TTC549 (cell line): ENCODE results near the gene AKT2.

ENCODE experiments used
- FAIRE-seq: peaks from 2 replicates; lab custom pipeline; 2012; peaks lifted over from hg19 to GRCh38; lab: Jason Lieb, UNC

AKT2 gene

DNA sequence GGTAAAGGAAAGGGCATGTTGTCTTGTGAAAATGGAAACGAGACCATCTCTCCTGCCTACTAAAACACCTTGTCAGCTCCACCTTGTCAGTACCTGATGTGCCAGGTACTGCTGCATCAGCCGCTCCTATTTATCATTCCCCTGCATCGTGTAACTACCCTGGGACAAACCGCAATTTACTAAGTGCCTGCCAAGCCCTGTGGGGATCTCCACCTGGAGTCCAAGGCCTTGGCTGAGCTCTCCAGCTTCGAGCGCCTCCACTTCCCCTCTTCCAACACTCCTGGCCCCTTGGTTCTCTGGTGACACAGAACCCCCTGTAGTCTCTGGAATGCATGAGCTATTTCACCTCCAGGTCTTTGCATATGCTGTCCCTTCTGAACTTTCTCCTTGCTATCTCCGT lies 32.8 kb downstream of the AKT2 start:
- no peak for FAIRE-seq

DNA sequence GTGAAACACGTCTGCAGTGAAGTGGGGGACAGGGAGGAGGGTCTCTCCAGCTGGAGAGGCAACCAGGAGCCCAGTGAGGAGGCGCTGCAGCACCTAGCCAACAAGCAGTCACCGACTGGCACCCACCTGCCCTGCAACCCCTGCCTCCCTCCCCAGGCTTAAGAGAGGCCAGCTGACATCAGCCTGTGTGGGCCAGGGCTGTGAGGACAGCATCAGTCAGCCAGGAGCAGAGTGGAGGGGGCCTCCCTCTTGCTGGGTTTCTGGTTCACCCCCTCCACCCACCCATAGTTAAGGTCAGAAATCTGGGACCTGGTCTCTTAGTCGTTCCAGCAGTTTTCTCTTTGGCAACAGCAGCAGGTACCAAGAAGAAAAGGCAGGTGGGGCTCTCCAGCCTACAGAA lies 33.2 kb downstream of the AKT2 start:
- FAIRE-seq = no peak

DNA sequence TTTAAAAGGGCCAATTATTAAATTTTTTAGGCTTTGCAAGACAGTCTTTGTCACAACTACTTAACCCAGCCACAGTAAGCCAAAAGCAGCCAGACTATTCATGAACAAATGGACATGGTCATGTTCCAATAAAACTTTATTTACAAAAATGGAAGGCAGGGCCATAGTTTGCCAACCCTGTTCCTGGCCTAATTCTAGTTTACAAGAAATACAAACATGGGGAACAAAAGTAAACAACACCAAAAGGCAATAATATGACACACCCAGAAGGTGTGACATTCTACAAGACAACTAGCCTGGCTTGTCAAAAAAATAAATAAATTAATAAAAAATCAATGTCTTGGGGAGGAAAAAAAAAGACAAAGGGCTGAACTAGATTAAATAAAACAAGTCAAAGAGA lies 33.9 kb downstream of the AKT2 start:
- FAIRE-seq = no peak

DNA sequence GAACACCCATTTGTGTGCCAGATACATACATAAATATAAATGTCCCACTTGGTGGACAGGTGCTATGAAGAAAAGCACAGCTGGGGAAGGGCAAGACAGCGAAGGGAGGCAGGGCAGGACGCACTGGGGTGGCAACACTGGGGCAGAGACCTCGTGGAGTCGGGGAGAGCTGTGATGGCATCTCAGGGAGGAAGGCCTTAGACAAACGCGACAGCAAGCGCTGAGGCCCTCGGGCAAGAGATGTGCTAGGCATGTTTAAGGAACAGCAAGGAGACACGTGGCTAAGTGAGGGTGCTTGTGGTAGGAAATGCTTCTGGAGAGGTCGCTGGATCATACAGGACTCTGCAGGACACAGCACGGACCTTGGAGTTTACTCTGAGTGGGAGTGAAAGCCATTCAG lies 35.4 kb downstream of the AKT2 start:
- no peak for FAIRE-seq

DNA sequence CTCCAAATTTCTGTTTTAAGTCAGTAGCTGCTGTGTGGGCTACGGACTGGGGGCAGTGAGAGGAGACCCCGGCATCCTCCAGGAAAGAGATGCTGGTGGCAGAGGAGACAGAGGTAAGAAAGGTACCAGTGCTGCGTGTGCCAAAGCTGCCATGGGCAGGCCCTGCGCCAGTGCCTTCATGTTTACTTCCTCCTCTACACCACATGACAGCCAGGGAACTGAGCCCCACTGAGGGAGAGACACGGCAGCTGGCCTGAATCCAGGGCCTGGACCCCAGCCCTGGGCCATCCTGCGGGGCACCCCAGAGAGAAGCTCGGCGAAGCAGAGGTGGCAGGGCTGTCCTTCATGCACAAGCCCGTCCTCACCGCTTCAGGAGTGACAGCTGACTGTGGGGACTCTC lies 35.9 kb downstream of the AKT2 start:
- FAIRE-seq = no peak

DNA sequence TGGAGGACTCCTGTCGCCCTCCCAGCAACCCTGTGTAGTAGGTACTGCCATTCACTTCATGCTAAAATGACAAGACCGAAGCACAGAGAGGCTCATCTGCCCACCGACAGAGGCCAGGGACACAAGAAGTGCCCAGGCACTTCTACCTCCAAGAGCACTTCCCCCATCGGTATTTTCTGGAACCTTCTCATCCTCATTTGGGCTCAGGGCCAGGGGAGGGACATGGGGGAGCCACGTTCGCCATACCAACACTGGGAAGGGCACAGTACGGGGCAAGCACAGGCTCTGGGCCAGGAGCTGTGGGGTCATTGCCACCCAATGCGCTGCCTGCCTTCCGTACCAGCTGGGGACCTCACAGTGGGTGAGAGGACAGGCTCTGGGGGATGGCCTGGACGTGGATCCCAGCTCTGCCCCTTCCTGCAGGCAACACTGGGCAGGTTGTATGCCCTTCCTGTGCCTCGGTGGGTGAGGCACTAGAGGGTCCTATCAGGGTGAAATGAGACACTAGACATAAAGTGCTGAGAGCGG lies 37.3 kb downstream of the AKT2 start:
- no peak for FAIRE-seq

DNA sequence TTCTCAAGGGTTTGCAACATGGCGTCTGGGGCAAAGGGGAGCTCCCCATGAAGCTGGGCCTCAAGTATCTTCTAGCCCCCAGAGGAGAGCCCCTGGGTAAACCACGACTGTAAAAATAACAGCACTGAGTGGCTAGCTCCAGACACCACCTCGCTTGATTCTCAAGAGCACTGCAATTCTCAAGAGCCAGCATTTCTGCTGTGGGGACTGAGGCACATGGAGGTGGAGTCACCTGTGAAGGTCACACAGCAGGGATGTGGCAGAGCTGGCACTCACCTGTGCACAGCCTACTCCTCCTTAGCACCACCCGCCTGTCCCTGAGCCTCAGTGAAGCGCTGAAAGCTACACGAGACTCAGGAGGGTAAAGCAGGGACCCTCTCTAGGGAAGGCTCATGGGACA lies 38.0 kb downstream of the AKT2 start:
- FAIRE-seq = no peak

DNA sequence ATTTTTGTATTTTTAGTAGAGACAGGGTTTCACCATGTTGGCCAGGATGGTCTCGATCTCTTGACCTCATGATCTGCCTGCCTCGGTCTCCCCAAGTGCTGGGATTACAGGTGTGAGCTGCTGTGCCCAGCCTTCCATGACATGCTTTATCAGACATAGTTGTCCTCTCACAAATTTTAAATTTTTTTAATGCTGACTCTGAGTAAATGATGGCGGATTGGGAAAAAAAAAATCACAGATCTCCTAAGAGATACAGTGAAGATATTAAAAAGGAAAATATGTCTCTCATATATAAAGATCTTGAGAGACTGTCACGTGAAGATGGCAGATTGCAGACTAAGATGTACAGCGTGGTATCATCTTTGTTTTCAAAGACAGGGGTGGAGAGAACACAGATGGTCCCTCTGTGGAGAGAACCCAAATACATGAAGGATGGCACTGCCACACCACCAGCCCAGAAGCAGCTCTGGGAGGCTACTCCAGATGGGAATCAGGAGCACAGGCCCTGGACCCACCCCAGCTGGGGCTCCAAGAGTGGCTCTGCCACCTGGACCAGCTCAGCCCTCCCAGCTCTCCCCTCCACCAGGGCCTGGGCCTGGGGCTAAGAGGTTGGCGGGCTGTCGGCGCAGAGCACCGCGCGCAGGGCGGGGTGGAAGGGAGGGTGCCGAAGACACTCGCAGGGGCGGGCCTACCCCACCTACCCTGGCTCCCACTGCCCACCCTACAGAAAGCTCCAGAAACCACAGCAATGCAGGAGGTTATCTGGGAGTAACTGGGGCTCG lies 38.7 kb downstream of the AKT2 start:
- FAIRE-seq = no peak

DNA sequence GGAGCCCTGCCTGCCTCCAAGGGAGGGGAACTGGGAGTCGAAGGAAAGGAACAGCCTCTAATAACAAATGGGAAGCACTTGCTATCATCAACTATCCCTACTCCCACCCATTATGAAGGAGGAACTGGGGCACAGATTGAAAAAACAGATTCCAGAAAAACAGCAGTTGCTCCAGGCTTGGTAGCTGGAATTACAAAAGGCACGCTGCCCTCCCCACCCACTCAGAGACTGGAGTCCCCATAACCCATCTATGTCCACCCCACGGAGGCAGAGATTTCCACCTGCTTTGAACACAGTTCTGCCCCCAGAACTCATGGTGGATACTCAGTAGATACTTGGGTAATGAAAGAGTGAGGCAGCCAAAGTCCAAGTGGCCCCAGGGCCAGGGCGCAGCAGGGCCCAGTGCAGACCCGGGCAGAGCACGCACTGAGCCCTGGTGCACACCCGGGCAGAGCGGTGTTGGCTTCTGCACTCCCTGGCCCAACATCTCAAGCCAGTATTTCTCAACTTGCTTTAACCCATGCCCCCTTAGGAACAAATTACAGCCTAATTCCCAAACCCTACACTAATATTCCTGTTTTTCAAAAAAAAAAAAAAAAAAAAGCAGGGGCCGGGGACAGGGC lies 39.5 kb downstream of the AKT2 start:
- no peak for FAIRE-seq

DNA sequence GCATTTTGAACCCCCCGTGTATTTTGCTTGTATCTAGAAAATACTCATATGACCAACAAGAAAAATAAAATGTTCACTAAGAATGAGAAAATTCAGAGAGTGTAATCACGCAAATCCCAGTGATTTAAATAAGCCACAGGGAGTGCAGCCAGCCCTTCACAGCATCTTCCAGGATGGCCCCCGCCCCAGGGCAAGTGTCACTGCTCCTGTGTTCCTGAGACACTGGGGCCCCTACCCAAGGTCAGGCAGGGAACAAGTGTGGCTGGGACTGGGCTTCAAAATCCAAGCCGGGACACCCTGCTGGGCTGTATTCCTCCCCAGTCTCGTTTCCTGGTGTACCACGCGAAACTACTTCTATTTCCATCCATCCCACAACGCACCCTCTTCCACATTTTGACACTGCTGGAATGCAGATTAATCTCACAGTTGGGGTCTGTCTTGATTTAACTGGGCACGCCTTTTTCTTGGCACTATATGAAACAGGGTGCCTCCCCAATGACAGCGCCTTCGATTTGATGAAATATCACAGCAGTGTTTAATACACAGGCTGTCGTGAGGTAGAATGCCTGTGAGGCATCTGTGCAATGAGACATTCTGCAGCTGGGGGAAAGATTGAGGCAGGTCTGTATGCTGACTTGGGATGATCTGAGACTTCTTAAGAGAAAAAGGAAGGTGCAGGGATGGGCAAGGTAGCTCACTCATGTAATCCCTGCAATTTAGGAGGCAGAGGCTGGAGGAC lies 40.4 kb downstream of the AKT2 start:
- no peak for FAIRE-seq

DNA sequence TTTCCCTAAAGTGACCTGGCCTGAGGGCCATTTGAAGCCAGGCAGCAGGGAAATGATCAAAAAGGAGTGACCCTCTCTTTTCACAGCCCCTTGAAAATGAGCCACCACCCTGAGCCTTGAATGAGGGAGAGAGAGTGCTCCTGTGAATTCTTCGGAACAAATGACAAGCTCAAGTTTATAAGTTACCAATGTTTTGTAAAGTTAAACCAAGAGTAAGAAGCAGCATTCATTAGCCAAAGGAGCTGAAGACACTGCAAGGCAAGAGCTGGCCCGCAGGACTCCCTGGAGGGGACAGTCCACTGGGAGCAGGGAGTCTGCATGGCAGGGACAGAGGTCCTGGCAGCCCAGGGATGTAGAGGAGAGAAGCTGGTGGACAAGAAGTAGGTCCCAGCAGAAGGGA lies 42.0 kb downstream of the AKT2 start:
- no peak for FAIRE-seq

DNA sequence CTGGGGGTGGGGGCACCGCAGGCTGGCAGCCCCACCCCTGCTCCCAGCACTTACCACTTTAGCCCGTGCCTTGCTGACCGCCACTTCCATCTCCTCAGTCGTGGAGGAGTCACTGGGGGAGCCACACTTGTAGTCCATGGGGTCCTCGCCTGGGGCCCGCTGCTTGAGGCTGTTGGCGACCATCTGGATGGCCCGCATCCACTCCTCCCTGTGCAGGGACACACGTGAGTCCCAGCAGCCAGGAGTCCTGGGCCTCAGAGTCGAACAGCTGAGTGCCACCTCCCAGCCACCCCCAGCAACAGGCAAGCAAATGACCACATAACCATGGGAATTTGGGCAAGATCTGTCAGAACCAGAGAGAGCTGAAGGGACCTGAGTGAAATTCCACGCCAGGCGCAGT lies 42.7 kb downstream of the AKT2 start:
- FAIRE-seq = no peak

DNA sequence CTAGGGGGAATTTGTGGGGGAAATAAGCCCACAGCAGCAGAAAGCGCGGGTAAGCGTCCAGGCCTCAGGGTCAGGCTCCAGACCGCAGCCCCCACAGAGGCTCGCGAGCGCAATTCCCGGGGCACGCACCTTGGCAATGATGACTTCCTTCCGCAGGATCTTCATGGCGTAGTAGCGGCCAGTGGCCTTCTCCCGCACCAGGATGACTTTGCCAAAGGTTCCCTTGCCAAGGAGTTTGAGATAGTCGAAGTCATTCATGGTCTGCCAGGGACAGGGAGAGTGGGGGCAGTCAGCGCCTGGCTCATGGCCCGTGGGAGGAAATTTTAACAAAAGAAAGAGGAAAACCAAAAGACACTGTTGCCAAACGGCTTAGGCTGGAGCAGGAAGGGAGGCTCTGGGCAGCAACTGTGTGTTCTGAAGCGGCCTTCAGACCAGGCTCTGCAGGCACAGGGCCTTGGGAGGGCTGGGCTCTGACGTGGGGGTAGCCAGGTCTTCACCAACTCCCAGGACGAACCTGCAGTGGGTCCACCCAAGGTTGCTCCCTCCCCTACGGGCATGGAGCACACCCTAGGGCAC lies 43.2 kb downstream of the AKT2 start:
- FAIRE-seq = no peak

DNA sequence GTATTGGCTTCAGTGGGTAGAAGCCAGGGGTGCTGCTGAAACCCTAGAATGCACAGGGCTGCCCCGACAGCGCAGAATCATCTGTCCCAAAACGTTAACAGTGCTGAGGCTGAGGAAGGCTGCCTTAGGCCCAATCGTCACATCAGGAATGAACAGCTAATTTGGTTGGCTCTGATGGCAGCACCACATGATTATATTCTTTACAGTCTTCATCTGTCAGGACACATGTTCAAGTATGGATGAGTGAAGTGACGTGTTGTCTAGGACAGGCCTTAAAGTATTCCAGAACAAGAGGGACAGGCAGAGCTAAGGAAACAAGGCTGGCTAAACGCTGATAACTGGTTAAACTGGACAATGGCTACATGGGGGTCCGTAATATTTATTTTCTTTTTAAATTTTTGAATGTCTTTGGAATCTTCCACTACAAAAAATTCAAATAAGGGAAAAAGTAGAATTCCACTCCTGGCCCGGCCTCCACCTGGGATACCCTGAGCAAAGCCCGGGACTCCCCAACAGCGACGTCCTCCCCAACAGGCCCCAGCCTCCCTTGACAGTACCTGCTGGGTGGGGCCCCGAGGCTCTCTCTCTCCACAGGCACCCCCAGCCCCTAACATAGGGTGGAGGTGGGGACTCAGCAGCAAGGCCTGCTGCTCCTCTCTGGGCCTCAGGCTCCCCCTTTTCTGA lies 43.9 kb downstream of the AKT2 start:
- no peak for FAIRE-seq

DNA sequence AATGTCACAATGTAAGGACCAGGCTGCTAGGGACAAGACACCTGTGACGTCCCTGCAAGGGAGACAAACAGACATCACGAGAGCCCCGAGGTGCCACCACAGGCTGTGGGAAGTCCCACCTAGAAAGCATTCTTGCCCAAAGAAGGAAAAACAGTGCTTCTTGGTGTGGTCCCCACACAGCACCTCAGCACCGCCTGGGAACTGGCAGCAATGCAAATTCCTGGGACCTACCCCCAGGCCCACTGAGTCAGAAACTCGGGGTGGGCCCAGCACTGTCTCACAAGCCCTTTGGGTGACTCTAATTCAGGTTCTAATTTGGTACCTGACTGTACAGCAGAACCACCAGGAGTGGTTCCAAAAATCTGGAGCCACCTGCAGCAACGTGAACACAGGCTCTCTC lies 44.8 kb downstream of the AKT2 start:
- no peak for FAIRE-seq

DNA sequence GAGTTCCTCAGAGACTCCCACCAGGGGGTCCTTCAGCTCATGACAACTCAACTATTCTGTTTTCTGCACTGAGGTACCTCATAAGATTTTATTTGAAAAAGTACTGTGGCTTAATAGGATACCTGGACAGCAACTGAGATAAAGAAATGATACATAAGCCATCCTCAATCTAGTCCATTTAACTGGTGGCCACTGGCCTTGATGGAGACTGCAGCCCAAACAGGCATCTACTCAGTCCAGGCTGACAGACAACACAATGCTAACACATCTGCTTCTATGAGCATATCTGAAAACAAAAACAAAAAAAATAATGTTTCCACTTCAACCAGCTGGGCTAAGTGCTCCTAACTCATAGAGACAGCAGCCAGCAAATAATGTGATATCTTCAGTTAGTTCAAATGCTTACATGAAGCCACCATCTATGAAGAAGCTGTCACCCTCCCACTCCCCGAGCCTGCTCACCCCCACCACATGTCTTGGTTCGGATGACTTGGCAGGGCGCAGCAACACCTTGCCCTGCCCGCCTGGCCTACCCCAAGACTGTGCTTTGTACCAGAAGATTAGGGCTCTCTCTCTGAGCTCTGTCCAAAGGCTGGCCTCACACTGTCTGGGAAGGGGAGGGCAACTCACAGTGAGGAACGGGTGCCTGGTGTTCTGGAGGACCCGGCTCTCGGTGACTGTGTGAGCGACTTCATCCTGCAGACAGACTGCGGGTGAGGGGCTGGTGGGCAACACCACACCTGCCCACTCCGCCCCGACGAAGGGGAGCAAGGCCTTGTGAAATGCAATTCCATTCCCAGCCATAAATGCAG lies 45.5 kb downstream of the AKT2 start:
- FAIRE-seq = no peak

DNA sequence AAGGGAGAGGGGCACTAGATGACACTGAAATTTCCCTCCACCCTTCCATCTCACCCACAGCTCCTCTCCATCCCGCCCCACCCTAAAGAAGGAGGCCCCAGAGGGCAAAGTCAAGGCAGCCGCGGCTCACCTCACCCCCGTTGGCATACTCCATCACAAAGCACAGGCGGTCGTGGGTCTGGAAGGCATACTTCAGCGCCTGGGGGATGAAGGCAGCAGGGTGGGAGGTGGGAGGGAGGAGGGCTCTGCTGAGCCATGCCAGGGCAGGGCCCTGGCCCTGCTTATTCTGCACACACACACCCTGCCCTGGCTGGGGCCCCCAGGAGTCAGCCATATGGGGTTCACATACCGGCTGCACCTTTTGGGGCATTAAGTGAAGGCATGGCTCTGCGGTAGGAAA lies 46.4 kb downstream of the AKT2 start:
- no peak for FAIRE-seq

DNA sequence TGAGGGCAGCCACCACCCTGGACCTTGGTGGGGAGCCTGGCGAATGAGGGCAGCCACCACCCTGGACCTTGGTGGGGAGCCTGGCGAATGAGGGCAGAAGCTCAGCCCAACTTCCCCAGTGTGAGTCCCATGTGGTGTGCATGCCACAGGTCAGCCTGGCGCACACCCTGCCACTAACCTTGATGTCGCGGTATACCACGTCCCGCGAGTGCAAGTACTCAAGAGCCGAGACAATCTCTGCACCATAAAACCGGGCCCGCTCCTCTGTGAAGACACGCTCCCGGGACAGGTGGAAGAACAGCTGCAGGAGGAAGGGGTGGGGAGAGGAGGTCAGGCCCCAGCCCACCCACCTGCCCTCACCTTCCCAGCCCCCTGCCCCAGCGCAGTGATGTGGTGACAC lies 47.4 kb downstream of the AKT2 start:
- FAIRE-seq = no peak

DNA sequence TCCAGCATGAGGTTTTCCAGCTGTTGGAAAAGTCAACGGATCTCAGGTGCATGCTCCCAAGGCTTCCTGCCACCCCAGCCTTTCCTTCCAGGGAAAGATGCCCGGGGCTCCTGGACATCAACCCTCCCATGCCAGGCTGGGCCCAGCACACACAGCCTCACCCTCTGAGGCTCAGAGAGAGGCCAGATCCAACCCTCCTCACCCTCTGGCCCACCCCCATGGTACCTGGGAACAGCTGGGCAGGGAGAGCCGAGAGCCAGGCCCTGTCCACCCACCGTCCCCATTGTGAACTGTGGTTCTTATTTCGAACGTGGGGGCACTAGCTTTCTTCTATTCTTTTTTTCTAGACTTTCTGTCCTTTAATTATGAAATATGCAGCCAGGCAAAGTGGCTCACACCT lies 48.8 kb downstream of the AKT2 start:
- no peak for FAIRE-seq

DNA sequence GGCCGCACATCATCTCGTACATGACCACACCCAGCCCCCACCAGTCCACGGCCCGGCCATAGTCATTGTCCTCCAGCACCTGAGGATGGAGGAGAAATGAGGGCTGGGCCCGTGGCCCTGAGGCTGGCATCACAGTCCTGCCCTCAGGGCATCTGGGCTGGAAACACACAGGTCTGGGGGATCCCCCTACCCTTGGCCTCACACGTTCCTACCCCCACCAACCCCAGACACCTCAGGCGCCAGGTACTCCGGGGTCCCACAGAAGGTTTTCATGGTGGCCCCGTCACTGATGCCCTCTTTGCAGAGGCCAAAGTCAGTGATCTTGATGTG lies 49.2 kb downstream of the AKT2 start:
- no peak for FAIRE-seq

DNA sequence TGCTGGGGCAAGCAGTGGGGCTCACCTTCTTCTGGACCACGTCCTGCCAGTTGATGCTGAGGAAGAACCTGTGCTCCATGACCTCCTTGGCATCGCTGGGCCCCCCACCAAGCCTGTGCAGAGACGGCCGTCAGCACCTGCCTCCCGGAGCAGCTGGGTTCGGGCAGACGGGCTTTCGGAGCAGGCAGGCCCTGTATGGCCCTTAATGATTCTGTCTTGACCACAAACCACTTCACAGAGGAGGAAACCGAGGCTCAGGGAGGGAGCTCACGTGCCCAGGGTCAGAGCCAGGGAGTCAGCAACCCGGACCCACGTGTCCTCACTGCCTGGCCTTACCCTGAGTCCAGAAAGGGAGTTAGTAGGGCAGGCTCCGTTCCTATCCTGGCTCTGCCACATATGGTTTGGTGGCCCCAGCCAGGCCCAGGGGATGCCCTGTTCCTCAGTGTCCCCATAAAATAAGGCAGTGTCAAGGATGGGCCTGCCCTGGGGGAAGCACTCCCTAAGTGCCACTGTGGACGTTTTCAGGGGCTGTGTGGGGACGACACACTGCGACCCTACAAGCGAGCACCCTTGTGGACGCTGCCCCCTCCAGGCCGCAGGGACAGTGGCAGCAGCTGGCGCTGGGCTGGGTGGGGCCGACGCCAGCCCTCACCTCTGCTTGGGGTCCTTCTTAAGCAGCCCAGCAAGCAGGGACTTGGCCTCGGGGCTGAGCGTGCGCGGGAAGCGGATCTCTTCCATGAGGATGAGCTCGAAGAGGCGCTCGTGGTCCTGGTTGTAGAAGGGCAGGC lies 49.7 kb downstream of the AKT2 start:
- no peak for FAIRE-seq
